GM19238 (cell line): Measurements from ENCODE around the gene KCNK1.
"Not testable (repeated sequence)": the region's sequence is repeated elsewhere in the genome, so short reads cannot be mapped to it uniquely, and the experiment has no call there.

Source experiments
- DNase-seq: peaks from one replicate; pipeline ENCODE4 v3.0.0; 2011; ENCODE audit warnings: low spot score; ENCODE audit not compliant: insufficient read length

Gene KCNK1

DNA sequence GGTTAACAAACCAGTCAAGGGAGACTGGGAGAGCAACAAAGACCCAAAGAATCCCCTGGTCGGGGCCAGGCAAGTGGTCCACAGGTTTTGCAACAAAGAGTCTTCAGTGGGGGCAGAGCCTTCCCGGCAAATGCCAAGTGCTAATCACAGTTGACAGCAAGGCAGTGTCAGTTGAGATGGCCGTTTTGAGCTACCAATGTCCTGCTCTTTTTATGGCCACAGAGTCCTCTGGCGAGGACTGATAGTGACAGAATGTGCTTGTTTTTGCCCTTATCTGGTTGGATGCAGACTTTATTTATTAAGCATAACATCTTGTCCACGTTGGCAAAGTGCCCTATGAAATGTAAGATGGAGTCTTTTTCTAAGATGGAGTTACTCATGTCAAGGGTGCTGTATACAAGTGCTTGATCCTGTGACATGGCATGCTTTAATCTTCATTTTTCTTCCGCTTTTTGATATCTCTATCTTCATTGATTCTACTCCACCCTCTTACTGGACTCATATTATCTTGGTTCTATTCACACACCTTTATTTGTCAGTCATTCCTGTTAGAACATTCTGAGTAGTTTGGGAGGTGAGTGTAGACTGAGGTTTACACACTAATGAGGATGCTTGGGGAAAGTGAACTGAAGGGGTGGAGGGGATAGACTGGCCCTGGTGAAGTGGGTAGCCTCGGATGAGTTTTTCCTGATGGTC lies 51.8 kb downstream of the KCNK1 start:
- DNase-seq: no peak

- no peak for DNase-seq
Measured at GRCh38 chr1:233667741-233668140, 53.8 kb downstream of the KCNK1 start.

- no peak for DNase-seq
Measured at GRCh38 chr1:233668146-233668724, 54.3 kb downstream of the KCNK1 start.

- DNase-seq: no peak
Measured at GRCh38 chr1:233668725-233669294, 54.9 kb downstream of the KCNK1 start.

DNA sequence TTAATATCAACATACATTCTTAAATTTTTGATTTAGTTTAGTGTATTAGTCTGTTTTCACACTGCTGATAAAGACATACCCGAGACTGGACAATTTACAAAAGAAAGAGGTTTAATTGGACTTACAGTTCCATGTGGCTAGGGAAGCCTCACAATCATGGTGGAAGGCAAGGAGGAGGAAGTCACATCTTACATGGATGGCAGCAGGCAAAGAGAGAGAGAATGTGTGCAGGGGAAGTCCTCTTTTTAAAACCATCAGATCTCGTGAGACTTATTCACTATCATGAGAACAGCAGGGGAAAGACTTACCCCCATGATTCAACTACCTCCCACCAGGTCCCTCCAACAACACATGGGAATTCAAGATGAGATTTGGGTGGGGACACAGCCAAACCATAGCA lies 56.5 kb downstream of the KCNK1 start:
- not testable (repeated sequence) for DNase-seq

DNA sequence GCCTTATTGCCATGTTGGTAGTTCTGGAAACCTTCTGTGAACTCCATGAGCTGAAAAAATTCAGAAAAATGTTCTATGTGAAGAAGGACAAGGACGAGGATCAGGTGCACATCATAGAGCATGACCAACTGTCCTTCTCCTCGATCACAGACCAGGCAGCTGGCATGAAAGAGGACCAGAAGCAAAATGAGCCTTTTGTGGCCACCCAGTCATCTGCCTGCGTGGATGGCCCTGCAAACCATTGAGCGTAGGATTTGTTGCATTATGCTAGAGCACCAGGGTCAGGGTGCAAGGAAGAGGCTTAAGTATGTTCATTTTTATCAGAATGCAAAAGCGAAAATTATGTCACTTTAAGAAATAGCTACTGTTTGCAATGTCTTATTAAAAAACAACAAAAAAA lies 57.4 kb downstream of the KCNK1 start:
- DNase-seq: no peak

- no peak for DNase-seq
Measured at GRCh38 chr1:233672732-233673131, 58.8 kb downstream of the KCNK1 start.

DNA sequence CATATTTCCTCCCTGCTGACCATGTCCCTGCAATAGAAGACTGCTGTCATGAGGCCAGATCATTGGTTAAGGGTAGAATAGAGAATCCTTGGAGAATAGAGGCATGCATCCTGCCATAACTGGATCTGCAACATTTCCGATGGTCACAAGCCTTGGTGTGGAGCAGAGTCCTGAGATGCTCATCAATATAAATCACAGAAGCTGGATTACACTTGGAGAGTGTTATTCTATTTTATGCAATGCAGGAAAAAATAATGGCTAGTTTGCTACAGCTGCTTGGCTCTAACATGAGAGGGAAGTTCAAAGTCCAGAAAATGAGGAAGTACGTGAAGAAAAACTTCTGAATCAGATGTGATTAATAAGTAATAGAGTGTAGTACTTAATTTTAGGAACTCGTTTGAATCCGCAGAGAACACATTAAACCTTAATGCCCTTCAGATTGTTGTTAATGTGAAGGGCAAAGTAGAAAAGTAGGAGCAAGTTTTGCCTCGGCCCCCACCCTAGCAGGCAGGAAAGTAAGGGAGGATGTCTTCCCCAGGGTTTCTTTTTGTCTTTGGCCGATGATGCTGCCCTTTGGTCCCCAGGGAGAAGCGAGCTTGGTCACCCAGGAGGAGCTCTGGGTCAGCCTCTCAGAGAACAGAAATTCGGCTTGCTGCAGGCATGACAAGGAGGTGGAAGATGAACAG lies 59.5 kb downstream of the KCNK1 start:
- no peak for DNase-seq

- no peak for DNase-seq
Measured at GRCh38 chr1:233673947-233674431, 60.1 kb downstream of the KCNK1 start.

GRCh38 chr1:233675446-233675845 lies 61.5 kb downstream of the KCNK1 start:
- DNase-seq: no peak

DNA sequence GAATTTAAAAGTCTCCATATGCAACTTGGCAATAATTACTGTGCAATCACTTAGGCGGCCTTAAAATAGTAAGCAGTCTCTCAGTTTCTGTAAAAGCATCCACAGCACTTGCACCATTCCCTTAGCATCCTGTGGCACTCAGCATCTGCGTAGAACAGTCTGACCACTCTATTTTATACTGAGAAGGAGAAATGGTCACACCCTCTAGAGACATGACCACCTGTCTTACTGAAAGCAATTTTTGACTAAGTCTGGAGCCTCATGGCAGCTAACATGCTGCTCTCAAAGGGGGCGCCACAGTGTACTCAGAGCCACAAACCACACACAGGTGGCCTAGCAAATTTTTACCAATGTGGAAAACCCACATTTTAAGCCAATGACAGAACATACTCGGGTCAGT lies 62.0 kb downstream of the KCNK1 start:
- DNase-seq: no peak

GRCh38 chr1:233677690-233678354 lies 63.9 kb downstream of the KCNK1 start:
- no peak for DNase-seq

DNA sequence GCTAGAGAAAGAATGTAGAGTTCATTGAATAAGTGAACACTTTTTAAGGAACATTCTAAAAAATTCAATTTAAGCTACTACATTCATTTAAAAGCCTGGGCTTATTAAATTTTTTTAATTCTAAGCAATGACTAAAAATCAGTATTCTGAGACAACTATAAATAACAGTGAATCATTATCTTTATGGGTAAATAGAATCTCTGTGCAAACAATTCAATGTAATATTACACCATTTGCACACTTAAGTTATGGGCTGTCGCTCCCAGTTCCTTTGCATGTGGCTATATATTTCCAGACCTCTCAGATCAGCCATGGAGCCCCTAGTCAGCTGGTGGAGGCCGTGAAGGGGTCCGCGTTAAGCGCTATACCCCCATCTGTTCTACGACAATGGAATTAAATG lies 65.1 kb downstream of the KCNK1 start:
- DNase-seq: no peak

- DNase-seq: no peak
Measured at GRCh38 chr1:233679591-233680373, 65.9 kb downstream of the KCNK1 start.

GRCh38 chr1:233681285-233681684 lies 67.4 kb downstream of the KCNK1 start:
- DNase-seq: no peak

DNA sequence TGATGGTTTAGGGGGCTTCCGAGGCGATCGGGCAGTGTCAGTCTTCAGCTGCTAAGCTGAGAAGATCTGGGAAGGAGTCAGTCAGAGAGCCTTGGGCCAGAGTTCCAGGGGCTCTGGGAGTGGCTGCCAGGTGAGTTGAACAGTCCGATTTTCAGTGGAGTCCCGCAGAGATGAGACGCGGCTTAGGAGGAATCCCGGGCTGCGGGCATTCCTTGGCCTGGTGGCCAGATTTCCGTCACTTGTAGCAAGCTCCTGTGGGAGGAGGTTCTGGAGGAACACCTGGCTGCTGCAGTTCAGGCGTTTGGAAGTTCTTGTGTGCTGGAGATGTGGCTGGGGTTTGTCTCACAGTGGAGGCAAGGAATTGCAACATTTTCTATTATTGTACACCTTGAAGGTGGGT lies 72.7 kb downstream of the KCNK1 start:
- DNase-seq: not testable (repeated sequence)

DNA sequence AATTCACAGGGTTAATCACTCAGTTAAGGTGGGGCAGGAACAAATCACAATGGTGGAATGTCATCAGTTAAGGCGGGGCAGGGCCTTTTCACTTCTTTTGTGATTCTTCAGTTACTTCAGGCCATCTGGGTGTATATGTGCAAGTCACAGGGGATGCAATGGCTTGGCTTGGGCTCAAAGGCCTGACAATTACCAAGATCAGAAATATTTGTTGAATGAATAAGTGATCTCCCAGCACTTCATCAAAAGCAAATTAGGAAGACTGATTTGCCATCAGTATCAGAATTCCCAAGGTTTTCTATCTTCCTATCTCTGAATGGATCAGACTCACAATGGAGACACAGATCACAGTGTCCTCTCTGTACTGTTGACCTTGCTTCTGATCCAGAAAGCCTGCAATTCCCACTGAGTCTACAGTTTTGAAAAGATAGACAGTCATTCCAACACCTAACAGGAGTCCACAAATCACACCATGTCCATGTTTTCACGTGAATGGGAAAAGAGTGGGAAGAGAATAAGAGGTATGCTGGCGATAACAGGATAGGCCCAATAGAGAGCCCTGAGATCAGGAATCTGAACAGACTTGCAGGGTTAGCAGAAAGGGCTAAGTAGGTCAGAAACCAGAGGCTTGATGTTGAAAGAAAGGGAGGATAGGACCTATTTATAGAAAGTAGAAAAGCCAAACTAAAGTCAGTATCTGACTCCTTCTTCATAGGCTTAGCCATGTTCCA lies 75.3 kb downstream of the KCNK1 start:
- no peak for DNase-seq

DNA sequence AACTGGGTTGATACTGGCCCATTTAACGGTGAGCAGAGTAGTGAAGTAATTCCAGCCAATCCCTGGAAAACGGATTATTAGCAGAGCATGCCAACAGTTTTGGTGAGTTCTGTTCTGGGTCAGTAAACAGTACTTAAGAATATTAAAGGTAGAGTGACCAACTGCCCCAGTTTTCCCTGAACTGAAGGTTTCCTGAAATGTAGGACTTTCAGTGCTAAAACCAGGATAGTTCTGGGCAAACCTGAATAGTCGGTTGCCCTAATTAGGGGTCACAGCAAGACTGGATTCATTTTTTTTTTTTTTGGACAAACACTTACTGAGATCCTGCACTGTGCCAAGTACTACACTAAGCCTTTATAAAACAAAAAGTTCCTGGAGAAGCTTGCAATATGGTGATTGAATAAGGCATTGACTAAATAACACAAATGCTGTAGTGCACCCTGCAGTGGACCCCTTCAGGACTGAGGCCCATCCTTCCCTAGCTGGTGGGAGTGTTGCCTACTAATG lies 75.9 kb downstream of the KCNK1 start:
- DNase-seq: no peak

- no peak for DNase-seq
Measured at GRCh38 chr1:233695901-233696300, 82.0 kb downstream of the KCNK1 start.

DNA sequence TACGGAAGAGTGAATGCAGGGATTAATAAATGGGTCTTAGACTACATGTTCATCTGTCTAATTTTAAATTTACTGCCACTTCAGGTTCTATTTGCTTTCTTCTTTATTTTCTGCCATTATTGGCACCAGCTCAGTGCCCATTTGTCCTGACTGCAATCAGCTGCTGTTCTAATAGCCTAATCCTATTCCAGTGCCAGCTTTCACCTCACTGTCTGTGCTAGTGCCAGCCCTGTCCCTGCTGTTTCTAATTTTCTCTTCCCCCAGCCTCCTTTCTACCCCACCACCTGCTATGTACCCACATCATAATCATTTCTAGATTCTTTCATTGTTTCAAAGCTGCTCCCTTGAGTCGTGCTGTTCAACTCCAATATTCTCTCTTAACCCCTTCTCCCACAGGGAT lies 86.4 kb downstream of the KCNK1 start:
- DNase-seq: no peak
